HG02588 (cell line): ENCODE measurements around the gene CDH10.

Experiments used
- ATAC-seq: cut with Tn5 transposase; IDR thresholded peaks from one replicate; pipeline ENCODE4 v1.9.1; 2021; ENCODE audit warnings: mild to moderate bottlenecking, moderate library complexity; ENCODE audit not compliant: unreplicated experiment

CDH10 gene

DNA sequence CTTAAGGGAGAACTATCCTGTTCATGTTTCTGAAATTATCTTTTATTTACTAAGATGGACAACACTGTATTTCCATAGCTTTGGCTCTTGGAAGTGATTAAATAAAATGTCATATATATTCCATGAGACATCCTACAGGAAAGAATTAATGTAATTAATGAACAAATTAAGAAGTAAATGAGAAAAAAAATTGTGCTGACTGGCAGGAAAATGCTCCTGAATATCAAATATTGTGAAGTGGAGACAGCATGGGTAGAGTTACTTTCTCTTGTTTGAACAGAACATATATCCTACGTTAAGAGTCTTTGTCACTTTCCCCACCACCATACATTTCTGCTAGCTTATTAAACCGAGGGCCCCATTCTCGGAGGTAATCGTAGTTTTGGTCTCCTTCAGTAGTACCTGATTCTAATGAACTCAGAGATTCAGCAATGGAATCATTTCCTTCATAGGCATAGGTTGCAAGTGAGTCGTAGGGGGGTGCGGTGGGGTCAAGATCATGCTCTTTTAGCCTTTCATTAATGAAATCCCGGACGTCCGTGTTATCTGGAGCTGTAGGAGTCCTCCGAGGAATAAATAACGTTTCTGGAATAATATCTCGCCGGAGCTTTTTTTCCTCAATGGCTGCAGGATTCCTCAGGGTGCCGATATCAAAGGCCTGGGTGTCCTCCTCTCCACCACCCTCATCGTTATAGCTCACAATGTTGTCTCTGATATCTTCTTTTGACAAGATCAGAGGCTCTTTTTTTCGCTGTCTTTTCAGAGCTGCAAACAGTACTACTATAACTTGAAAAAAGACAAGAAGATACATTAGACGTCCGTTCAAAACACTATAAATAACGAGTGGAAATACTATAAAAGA is 157.2 kb downstream of the CDH10 start:
- no peak for ATAC-seq

DNA sequence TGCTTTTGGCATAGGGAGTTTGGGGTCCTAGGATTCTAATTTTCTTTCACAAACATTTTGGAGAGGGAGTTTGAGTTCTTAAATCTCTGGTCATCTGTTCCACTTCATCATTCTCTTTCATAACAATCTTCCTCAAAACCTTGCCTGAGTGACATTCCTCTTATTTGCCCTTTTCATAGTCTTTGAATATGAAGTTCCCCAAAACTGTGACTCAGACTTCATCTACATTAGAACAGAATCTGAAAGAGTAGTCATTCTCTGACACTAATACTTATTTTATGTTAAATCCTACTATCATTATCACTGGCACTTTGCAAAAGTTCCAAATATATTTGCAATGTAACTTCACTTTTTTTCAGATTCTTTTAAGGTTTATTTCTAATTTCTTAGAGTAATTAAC is 163.8 kb downstream of the CDH10 start:
- no peak for ATAC-seq

DNA sequence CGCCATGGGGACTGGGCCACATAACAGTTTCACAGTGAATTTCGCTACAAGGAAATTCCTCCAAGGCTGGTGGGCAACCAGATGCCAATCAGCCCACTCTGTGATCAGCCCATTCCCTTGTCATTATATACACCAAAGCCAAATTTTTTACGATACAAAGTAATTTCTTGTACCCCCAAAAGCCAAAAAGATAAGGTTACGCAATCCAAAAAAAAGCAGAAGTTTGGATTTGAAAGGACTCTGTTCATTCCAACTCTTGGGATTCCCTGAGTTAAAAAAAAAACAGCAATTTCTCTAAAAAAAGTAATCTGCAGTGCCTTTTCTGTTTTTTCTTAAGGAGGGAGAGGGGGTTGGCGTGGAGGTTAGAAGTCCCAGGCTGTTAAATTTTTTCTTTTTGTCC is 166.8 kb downstream of the CDH10 start:
- no peak for ATAC-seq

DNA sequence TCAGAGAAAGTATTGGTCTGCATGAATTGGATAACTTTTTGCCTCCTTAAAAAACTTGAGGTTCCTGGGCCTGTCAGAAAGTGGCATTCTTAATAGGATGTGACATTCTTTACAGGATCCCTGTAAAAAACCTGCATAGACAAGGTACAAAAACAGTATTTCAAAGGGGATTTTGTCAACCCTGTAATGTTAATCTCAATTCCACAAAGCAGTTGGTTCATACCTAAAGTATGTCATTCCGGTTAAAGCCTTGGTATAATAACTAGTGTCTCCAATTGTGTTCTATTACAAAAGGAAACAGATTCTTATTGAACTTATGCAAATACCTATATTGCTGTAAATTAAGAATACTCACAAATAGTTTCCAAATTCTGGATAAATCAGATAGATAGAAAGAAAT is 169.7 kb downstream of the CDH10 start:
- ATAC-seq, result no peak

GRCh38 chr5:24474685-24475084 is 170.1 kb downstream of the CDH10 start:
- ATAC-seq, result no peak

DNA sequence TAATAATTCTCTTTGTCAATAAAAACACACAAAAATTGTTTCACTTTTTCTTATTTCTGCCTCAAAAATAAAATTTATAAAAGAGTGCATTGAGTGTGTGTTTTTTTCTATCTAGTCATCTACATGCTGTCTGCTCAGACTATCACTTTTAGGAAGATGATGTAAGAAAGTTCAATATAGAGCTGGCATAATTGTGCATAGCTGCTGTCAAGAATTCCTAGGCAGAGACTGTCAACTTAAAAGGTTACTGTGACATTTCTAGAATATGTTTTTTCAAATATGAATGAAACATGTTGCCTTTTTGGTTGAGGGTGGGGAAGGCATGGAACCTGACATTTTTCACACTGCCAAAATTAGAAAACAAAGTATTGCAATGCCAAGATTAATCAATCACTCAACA is 172.3 kb downstream of the CDH10 start:
- ATAC-seq, result no peak

DNA sequence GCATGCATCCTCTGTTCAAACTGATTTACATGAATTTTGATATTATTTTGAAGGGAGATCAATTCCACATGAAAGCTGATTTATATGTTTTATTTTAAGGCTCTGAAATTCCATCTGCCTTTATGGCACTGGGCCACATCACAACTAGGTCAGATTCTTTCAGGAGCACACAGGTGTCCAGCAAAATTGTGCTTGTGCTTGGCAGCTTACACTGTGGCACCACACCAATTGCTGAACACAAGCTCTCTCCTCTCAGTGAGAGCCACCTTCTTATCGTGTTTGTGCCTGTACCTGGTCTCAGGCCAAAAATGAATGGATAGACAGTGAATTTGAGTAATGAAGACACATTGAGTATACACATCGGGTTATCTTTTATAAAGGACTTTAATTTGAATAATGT is 200.4 kb downstream of the CDH10 start:
- ATAC-seq, result no peak

GRCh38 chr5:24439465-24439864 is 205.3 kb downstream of the CDH10 start:
- no peak for ATAC-seq
